ENCODE results near the gene USP20. TPM values are rescaled to one million over a fixed set of nuclear protein-coding genes. Genes with fewer than 3 reads are reported as not detected.
A peak's percentile ranks its signal among the peaks of the same experiment; 100 is the strongest.

The USP20 gene
- total RNA-seq, 2 donors from 2014 or later = 24.4 to 25.8 TPM

- DNase-seq = no peak
- TF ChIP-seq CTCF (conservative IDR thresholded peaks at IDR 0.05) = no peak
- Histone ChIP-seq H3K9me3 (ENCODE audit: control insufficient read depth, low read length) (no peaks in the 10 kb centered on the region), H3K9ac (ENCODE audit: extremely low read depth, low read length, poor library complexity, severe bottlenecking) (no peak overlapping the region), H3K27ac (ENCODE audit: low read depth, low read length) (no peak overlapping the region), H3K4me1 (ENCODE audit: control insufficient read depth, insufficient read depth, low read length) (no peaks in the 10 kb centered on the region), H3K36me3 (ENCODE audit: control insufficient read depth, insufficient read depth, low read length) (peaks cover 6% of the 10 kb centered on the region), H3K27me3 (ENCODE audit: control insufficient read depth, insufficient read depth, low read length, poor library complexity, severe bottlenecking) (no peaks in the 10 kb centered on the region), H3K4me3 (ENCODE audit: low read length) (no peak overlapping the region)
- Mint-ChIP-seq H3K9me3 (no peaks in the 10 kb centered on the region), H3K27ac (no peak overlapping the region), H3K27me3 (ENCODE audit: insufficient read depth) (no peaks in the 10 kb centered on the region), H3K36me3 (ENCODE audit: low read depth) (peaks cover 21% of the 10 kb centered on the region), H3K4me1 (no peaks in the 10 kb centered on the region), H3K4me3 (no peak overlapping the region)
- WGBS, 2 experiments (ENCODE audit: insufficient coverage in 1 of 2, insufficient read length in 1 of 2) = 86 to 97% methylated on average over 10 to 16 of the region's 16 CpGs
Measured at GRCh38 chr9:129873563-129874190, 38.4 kb downstream of the USP20 start.

DNA sequence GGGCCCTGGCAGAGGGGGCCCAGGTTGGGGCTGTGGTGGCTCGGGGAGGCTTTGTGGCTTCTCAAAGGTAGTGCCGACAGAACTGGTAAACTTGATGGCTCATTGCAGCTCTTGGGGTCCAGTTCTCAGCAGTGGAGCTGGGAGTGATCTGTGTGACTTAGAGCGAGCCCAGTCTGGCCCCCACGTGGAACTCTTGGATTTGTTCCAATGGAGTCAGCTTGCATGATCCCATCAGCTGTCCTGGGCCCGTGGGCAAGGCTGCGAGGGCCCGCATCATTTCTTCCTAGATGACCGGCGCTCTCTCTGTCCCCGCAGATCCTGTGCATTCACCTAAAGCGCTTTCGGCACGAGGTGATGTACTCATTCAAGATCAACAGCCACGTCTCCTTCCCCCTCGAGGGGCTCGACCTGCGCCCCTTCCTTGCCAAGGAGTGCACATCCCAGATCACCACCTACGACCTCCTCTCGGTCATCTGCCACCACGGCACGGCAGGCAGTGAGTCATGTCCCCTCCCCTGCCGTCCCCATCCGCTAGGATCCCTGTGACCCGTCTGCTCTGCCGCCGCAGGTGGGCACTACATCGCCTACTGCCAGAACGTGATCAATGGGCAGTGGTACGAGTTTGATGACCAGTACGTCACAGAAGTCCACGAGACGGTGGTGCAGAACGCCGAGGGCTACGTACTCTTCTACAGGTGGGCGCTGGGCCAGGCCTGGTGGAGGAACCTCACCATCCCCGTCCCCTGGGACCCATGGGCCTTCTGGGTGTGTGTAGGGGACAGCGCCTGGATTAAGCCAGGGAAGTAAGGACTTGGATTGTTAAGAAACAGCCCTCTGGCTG lies 39.2 kb downstream of the USP20 start:
- H3K9ac ChIP-seq (ENCODE audit: extremely low read depth, low read length, poor library complexity, severe bottlenecking) = no peak overlapping the region
- no peaks in the 10 kb centered on the region for H3K9me3 Mint-ChIP-seq

GRCh38 chr9:129875181-129875611 lies 39.9 kb downstream of the USP20 start:
- Histone ChIP-seq H3K9ac (ENCODE audit: extremely low read depth, low read length, poor library complexity, severe bottlenecking) (no peak overlapping the region), H3K27me3 (ENCODE audit: control insufficient read depth, insufficient read depth, low read length, poor library complexity, severe bottlenecking) (no peaks in the 10 kb centered on the region), H3K36me3 (ENCODE audit: control insufficient read depth, insufficient read depth, low read length) (peaks cover 6% of the 10 kb centered on the region), H3K9me3 (ENCODE audit: control insufficient read depth, low read length) (no peaks in the 10 kb centered on the region), H3K4me1 (ENCODE audit: control insufficient read depth, insufficient read depth, low read length) (no peaks in the 10 kb centered on the region), H3K27ac (ENCODE audit: low read depth, low read length) (no peak overlapping the region), H3K4me3 (ENCODE audit: low read length) (no peak overlapping the region)
- Mint-ChIP-seq H3K4me3 (no peak overlapping the region), H3K27me3 (ENCODE audit: insufficient read depth) (no peaks in the 10 kb centered on the region), H3K36me3 (ENCODE audit: low read depth) (peaks cover 25% of the 10 kb centered on the region), H3K4me1 (no peaks in the 10 kb centered on the region), H3K27ac (no peak overlapping the region), H3K9me3 (no peaks in the 10 kb centered on the region)
- WGBS, 2 experiments (ENCODE audit: insufficient coverage in 1 of 2, insufficient read length in 1 of 2) = 77 to 89% methylated on average over 11 to 23 of the region's 23 CpGs
- DNase-seq = peak; percentile 72
- peak; percentile 61 for TF ChIP-seq CTCF (conservative IDR thresholded peaks at IDR 0.05)

More for the DNA sequence above, 39.2 kb downstream of the USP20 start:
- Mint-ChIP-seq H3K36me3 (ENCODE audit: low read depth) (peaks cover 21% of the 10 kb centered on the region), H3K27ac (no peak overlapping the region), H3K27me3 (ENCODE audit: insufficient read depth) (no peaks in the 10 kb centered on the region), H3K4me1 (no peaks in the 10 kb centered on the region), H3K4me3 (no peak overlapping the region)
- Histone ChIP-seq H3K27ac (ENCODE audit: low read depth, low read length) (no peak overlapping the region), H3K4me3 (ENCODE audit: low read length) (no peak overlapping the region), H3K4me1 (ENCODE audit: control insufficient read depth, insufficient read depth, low read length) (no peaks in the 10 kb centered on the region), H3K36me3 (ENCODE audit: control insufficient read depth, insufficient read depth, low read length) (peaks cover 6% of the 10 kb centered on the region), H3K27me3 (ENCODE audit: control insufficient read depth, insufficient read depth, low read length, poor library complexity, severe bottlenecking) (no peaks in the 10 kb centered on the region), H3K9me3 (ENCODE audit: control insufficient read depth, low read length) (no peaks in the 10 kb centered on the region)
- DNase-seq = no peak
- no peak for TF ChIP-seq CTCF (conservative IDR thresholded peaks at IDR 0.05)
- 93 to 94% methylated on average over 32 to 38 of the region's 38 CpGs for WGBS, 2 experiments (ENCODE audit: insufficient coverage in 1 of 2, insufficient read length in 1 of 2)
